HepG2 (cell line): ENCODE results near the gene TAMALIN.

Experiments used
- CTCF ChIP-seq: sonication (generic); formaldehyde crosslinking; IDR thresholded peaks from 2 replicates; pipeline ENCODE4 v1.5.0; 2020; ENCODE audit warnings: mild to moderate bottlenecking, missing genetic modification reagents, moderate library complexity
- GABPB1 ChIP-seq: IDR thresholded peaks from 2 replicates; pipeline ENCODE4 v1.6.1; 2016; ENCODE audit warnings: mild to moderate bottlenecking, missing genetic modification reagents, moderate library complexity, missing compliant biosample characterization
- HOXA7 ChIP-seq: sonication (generic); formaldehyde crosslinking; IDR thresholded peaks from 2 replicates; pipeline ENCODE4 v1.8.1; 2022; ENCODE audit warnings: mild to moderate bottlenecking, missing genetic modification reagents, moderate library complexity
- PBX3 ChIP-seq: sonication (generic); formaldehyde crosslinking; IDR thresholded peaks from 2 replicates; pipeline ENCODE4 v1.8.1; 2023; ENCODE audit warnings: missing genetic modification reagents, inconsistent platforms, borderline replicate concordance
- POLR2A ChIP-seq, 2 experiments: IDR thresholded peaks; 2 replicates each; pipeline ENCODE4 v1.6.1; 2011; ENCODE audit warnings: low read depth in 2 of 2, low read length in 2 of 2, mild to moderate bottlenecking in 1 of 2, moderate library complexity in 1 of 2; ENCODE audit not compliant: insufficient read depth in 1 of 2
- RAD21 ChIP-seq: fragments of 450-650 bp; formaldehyde crosslinking; IDR thresholded peaks from 2 replicates; pipeline ENCODE4 v1.5.0; 2020; ENCODE audit warnings: mild to moderate bottlenecking
- RBAK ChIP-seq: sonication (generic); formaldehyde crosslinking; IDR thresholded peaks from 2 replicates; pipeline ENCODE4 v1.5.1; 2020; ENCODE audit warnings: mild to moderate bottlenecking, missing genetic modification reagents
- TOPORS ChIP-seq: sonication (generic); formaldehyde crosslinking; IDR thresholded peaks from 2 replicates; pipeline ENCODE4 v1.8.0; 2023; ENCODE audit warnings: mild to moderate bottlenecking, missing genetic modification reagents
- ZNF281 ChIP-seq: sonication (generic); formaldehyde crosslinking; IDR thresholded peaks from 2 replicates; pipeline ENCODE4 v1.4.0; 2020; ENCODE audit warnings: missing genetic modification reagents, borderline replicate concordance
- ZNF329 ChIP-seq: sonication (generic); formaldehyde crosslinking; IDR thresholded peaks from 2 replicates; pipeline ENCODE4 v1.9.0; 2021; ENCODE audit warnings: low read depth, mild to moderate bottlenecking, missing genetic modification reagents
- ZNF687 ChIP-seq: sonication (generic); formaldehyde crosslinking; IDR thresholded peaks from 2 replicates; pipeline ENCODE4 v1.5.1; 2020; ENCODE audit warnings: mild to moderate bottlenecking, missing genetic modification reagents, moderate library complexity
- ZNF710 ChIP-seq: sonication (generic); formaldehyde crosslinking; IDR thresholded peaks from 2 replicates; pipeline ENCODE4 v1.5.0; 2020; ENCODE audit warnings: mild to moderate bottlenecking, missing genetic modification reagents, borderline replicate concordance

GRCh38 chr12:52022841-52023181 lies 16.1 kb downstream of the TAMALIN start:
- TF ChIP-seq ZNF710 (CRISPR knock-in tag) (no peak), ZNF281 (peak; percentile 58; the same call in 1 of the 2 replicates), RBAK (CRISPR knock-in tag) (no peak), GABPB1 (CRISPR knock-in tag) (no peak), PBX3 (no peak), CTCF (CRISPR knock-in tag) (no peak; the same call in 1 of the 2 replicates), HOXA7 (no peak), POLR2A (IDR thresholded peaks at IDR 0.05; ENCODE audit: insufficient read depth in 1 of 2, low read depth in 2 of 2, low read length in 2 of 2) (no peak), ZNF329 (CRISPR knock-in tag) (no peak), RAD21 (CRISPR knock-in tag) (no peak), ZNF687 (CRISPR knock-in tag) (no peak), TOPORS (CRISPR knock-in tag) (no peak)
